Endothelial cell of umbilical vein (primary cell): ENCODE data around the gene CACNA1C.

Experiments
- POLR2A ChIP-seq: IDR thresholded peaks from 2 replicates; pipeline ENCODE4 v1.6.1; 2012; ENCODE audit warnings: low read depth, mild to moderate bottlenecking, control low read depth, low read length
- POLR2AphosphoS5 ChIP-seq: IDR thresholded peaks from 2 replicates; pipeline ENCODE4 v1.6.1; 2012; ENCODE audit warnings: low read depth, mild to moderate bottlenecking, control low read depth, low read length, moderate library complexity; ENCODE audit not compliant: insufficient read depth
- TF ChIP-seq, protein P1 (sequence below), 2 donors: IDR thresholded peaks; 1 replicate in 1 of 2; 2 replicates in 1 of 2; pipeline ENCODE4 v1.5.1; 2011; ENCODE audit warnings: low read length in 2 of 2, mild to moderate bottlenecking in 2 of 2, moderate library complexity in 2 of 2, control low read depth in 1 of 2, inconsistent platforms in 1 of 2, low read depth in 1 of 2; ENCODE audit not compliant: insufficient read depth in 1 of 2; ENCODE audit errors: extremely low read depth in 1 of 2

DNA sequence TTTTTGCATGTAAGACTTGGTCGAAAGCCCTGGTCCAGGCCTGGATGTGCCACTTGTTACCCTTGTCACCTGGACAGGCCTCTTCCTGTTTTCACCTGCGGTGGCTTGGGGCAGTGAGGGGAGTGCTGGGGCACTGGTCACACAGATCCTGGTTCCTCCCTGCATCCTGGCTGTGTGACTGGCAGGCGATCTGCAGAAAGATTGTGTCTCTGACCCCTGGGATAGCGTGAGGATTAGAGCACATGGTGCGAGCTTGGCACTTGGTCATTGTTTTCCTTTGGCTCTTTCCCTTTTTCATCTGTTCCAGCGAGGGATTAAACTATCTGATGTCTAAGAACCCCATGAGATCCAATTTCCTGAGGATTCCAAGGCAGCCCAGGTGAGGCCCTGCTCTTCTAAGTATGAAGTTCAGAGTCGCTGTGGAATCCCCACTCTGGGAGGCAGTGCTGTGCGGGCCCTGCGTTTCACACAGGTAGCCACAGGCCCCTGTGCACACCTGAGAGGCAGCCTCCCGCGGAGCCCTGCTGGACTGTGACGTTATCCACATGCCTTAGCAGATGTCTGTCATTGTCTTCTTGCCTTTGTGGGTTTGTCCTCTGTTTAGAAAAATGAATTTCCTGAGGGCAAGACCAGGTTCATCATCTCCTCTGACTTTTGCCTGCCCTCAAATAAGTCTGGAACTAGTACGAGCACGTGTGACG is 288.4 kb downstream of the CACNA1C start:
- TF ChIP-seq POLR2AphosphoS5 (no peak), POLR2A (no peak)
- TF ChIP-seq, protein P1, sequence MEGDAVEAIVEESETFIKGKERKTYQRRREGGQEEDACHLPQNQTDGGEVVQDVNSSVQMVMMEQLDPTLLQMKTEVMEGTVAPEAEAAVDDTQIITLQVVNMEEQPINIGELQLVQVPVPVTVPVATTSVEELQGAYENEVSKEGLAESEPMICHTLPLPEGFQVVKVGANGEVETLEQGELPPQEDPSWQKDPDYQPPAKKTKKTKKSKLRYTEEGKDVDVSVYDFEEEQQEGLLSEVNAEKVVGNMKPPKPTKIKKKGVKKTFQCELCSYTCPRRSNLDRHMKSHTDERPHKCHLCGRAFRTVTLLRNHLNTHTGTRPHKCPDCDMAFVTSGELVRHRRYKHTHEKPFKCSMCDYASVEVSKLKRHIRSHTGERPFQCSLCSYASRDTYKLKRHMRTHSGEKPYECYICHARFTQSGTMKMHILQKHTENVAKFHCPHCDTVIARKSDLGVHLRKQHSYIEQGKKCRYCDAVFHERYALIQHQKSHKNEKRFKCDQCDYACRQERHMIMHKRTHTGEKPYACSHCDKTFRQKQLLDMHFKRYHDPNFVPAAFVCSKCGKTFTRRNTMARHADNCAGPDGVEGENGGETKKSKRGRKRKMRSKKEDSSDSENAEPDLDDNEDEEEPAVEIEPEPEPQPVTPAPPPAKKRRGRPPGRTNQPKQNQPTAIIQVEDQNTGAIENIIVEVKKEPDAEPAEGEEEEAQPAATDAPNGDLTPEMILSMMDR (IDR thresholded peaks at IDR 0.05; ENCODE audit: extremely low read depth in 1 of 2, insufficient read depth in 1 of 2, low read depth in 1 of 2, low read length in 2 of 2): no peak
